ENCODE data around the gene TP53I11.

Gene TP53I11

GRCh38 chr11:44978961-44979331 is 28.3 kb upstream of the TP53I11 start:
- DNase-seq (ENCODE audit: low read depth in 1 of 2, low spot score in 1 of 2), result no peak

DNA sequence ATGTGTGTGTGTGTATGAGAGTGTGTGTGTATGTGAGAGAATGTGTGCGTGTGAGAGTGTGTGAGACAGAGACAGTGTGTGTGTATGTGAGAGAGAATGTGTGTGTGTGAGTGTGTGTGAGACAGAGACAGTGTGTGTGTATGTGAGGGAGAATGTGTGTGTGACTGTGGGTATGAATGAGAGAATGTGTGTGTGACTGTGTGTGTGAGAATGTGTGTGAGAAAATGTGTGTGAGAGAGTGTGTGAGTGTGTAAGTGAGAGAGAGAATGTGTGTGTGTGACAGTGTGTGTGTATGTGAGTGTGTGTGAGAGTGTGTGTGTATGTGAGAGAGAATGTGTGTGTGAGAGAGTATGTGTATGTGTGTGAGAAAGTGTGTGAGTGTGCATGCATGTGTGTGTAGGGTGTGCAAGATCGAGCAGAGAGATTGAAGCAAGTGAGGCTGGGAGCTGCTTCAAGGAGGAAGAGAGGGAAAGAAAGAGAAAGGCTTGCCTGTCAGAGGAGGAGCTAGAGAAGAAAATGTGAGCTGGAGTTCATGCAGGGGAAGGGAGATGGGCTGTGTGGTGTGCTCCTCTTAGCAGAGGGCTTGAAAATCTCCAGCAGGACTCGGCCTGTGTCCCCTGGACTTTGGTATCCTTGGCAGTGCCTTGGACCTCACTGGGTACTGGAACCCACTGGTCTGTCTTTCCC is 27.7 kb upstream of the TP53I11 start:
- no peak for DNase-seq (ENCODE audit: low read depth in 1 of 2, low spot score in 1 of 2)

- DNase-seq (ENCODE audit: low read depth in 1 of 2, low spot score in 1 of 2), result no peak
Measured at GRCh38 chr11:44977493-44977984, 26.9 kb upstream of the TP53I11 start.

GRCh38 chr11:44976576-44976975 is 25.9 kb upstream of the TP53I11 start:
- no peak for DNase-seq (ENCODE audit: low read depth in 1 of 2, low spot score in 1 of 2)

DNA sequence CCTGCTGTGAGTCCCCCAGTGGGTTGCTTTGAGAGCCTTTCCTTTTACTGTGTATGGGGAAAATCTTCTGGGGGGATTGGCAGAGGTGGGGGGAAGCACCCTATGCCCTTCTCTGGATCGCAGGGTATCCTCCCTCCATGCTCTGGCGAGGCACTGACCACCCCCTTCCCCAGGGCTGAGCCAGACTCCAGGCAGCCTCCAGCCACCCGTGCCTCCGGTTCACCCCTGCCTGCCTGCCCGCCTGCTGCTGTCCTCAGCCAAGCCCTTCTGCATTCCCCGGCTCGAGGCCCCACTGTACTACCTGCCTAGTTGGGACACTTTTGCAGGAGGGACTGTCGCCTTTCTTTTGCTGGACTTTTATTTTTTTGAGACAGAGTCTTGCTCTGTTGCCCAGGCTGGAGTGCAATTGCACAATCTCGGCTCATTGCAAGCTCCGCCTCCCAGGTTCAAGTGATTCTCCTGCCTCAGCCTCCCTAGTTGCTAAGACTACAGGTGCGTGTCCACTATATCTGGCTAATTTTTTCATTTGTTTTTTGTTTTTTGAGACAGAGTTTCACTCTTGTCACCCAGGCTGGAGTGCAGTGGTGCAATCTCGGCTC is 23.8 kb upstream of the TP53I11 start:
- no peak for DNase-seq (ENCODE audit: low read depth in 1 of 2, low spot score in 1 of 2)

DNA sequence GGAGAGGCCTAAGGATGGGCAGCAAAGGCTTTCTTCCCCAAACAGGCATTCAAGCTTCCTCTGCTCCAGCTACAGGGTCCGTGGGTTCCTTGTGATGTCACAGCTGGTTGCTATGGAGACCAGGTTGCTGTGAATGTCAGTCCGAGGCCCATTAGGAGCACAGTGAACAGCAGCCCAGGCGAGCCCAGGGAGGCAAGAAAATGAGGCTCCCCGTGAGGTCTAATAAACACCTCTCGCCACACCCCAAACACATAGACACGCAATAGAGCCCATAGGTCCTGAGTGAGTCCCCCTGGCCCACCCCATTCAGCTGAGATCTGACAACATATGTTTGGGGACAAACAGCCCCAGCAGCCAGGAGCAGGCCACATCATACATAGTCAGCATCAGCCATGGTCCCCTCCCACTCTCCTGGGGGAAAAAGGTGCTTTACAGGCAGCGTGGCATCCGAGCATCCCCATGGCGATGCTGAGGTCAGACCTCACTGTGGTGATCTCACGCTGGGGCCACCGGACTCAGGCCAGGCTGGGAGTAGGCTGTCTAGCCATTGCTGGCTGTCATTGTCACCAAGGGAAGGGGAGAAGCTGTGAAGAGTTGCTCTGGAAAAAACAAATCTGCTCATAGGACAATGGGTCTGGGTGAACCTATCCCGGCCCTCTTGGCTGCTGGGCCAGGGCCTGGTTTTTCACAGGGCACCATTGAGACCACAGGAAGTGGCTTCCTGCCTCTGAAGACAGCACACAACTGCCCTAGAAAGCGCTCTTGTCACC is 23.1 kb upstream of the TP53I11 start:
- no peak for DNase-seq (ENCODE audit: low read depth in 1 of 2, low spot score in 1 of 2)

GRCh38 chr11:44972746-44973435 is 22.2 kb upstream of the TP53I11 start:
- DNase-seq (ENCODE audit: low read depth in 1 of 2, low spot score in 1 of 2), result no peak

- DNase-seq (ENCODE audit: low read depth in 1 of 2, low spot score in 1 of 2), result no peak
Measured at GRCh38 chr11:44971185-44971584, 20.5 kb upstream of the TP53I11 start.

GRCh38 chr11:44970293-44970692 is 19.6 kb upstream of the TP53I11 start:
- DNase-seq (ENCODE audit: low read depth in 1 of 2, low spot score in 1 of 2), result no peak

DNA sequence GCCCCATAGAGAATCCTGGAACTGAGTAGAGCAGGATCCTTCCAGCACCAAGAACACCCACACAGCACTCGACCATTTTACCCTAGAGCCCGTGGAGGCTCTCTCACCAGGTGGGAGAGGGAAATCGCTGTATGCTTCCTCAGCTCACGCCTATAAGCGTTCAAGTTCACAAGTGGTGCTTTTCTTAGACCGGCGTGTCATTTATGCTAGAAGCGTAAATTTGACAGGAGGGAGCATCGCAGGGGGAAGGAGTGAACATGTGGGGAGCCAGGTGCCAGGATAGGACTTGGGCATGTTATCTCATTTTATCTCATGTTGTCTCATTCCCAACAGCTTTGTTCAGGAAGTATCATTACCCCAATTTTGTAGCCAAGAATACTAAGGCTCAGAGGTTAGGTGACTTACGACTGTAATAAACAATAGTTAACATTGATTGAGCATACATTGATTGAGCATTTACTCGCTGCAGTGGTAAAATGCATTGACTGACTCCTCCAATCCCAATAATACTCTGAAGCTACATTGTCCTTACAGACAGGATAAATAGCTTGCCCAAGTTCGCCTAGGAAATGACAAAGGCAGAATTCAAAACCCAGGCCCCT is 19.1 kb upstream of the TP53I11 start:
- DNase-seq (ENCODE audit: low read depth in 1 of 2, low spot score in 1 of 2), result no peak

DNA sequence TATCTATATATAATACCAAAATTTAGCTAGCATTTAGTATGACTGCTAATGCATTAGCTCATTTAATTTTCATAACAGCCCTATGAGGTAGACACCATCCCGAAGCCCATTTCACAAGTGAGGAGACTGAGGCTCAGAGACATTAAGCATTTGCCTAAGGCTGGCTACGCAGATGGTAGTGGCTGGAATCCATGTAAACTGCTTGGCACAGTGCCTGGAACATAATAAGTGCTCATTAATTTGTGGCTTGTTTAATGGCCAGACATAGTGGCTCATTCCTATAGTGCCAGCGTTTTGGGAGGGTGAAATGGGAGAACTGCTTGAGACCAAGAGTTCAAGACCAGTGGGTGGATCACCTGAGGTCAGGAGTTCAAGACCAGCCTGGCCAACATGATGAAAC is 17.8 kb upstream of the TP53I11 start:
- DNase-seq (ENCODE audit: low read depth in 1 of 2, low spot score in 1 of 2), result no peak

- no peak for DNase-seq (ENCODE audit: low read depth in 1 of 2, low spot score in 1 of 2)
Measured at GRCh38 chr11:44967930-44968496, 17.3 kb upstream of the TP53I11 start.

- DNase-seq (ENCODE audit: low read depth in 1 of 2, low spot score in 1 of 2), result no peak
Measured at GRCh38 chr11:44966694-44967093, 16.0 kb upstream of the TP53I11 start.

GRCh38 chr11:44964526-44965209 is 14.0 kb upstream of the TP53I11 start:
- DNase-seq (ENCODE audit: low read depth in 1 of 2, low spot score in 1 of 2), result no peak

DNA sequence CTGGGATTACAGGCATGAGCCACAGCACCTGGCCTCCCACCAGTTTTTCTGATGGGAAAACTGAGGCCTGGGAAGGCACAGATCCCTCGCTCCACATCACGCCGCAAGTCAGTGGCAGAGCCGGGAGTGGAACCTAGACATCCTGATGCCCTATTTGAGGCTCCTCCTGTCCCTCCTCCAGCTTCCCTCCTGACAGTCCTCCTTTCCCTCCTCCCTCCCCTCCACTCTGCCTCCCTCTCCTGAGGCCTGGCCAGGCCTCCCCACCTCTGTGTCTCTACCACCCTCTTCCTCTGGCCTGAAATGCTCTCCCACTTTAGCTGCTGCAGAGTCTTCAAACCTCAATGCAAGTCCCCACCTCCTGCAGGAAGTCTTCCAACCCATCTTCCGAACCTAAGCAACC is 13.3 kb upstream of the TP53I11 start:
- DNase-seq (ENCODE audit: low read depth in 1 of 2, low spot score in 1 of 2), result no peak

DNA sequence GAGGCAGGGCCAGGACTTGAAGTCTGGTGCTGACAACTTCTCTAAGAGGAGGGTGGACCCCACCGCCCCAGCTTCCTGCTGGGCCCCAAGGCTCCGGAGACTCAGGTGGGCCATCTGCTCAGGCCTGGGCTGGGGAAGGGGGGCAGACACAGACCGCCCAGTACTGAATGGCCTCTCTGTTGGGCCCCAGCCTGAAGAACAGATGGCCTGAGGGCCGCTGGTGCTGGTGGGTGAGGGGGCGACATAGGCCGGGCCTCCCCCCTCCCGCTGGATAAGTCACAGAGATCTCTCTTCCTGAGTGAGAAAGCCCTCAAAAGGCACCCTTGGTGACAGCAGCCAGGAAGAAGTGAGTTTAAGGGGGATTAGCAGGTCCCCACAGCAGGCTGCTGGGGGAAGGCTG is 12.5 kb upstream of the TP53I11 start:
- DNase-seq (ENCODE audit: low read depth in 1 of 2, low spot score in 1 of 2), result no peak

DNA sequence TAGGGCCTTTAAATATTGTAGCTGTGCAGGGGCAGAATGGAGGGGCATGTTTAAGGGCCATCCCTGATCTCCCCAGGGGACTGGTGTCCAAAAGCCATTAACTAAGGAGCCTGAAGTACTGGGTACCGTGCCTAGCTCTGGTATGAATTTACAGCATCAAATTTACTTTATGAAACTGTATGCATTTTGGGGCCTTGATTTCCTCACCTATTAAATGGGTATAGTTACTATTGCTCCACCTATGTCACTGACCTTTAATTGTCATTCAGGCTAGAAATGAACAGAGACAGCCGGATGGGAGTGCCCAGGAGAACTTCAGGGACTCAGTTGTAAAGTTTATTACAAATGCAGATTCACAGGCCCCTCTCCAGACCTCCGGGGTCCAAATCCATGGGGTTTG is 11.8 kb upstream of the TP53I11 start:
- DNase-seq (ENCODE audit: low read depth in 1 of 2, low spot score in 1 of 2), result no peak

- DNase-seq (ENCODE audit: low read depth in 1 of 2, low spot score in 1 of 2), result no peak
Measured at GRCh38 chr11:44960200-44960845, 9.6 kb upstream of the TP53I11 start.

GRCh38 chr11:44959064-44959463 is 8.4 kb upstream of the TP53I11 start:
- no peak for DNase-seq (ENCODE audit: low read depth in 1 of 2, low spot score in 1 of 2)

All from activated CD4-positive, alpha-beta T cell treated with anti-CD3 and anti-CD28 coated beads, Interleukin-2, amount 50 U/mL, for 24 hours (primary cell).